HG03097 (cell line): Measurements from ENCODE around the gene ZNF735.
"Not testable (repeated sequence)": the region's sequence is repeated elsewhere in the genome, so short reads cannot be mapped to it uniquely, and the experiment has no call there.

Experiments used
- ATAC-seq: cut with Tn5 transposase; IDR thresholded peaks from one replicate; pipeline ENCODE4 v1.9.1; 2021; ENCODE audit not compliant: unreplicated experiment, low FRiP score

ZNF735 gene

DNA sequence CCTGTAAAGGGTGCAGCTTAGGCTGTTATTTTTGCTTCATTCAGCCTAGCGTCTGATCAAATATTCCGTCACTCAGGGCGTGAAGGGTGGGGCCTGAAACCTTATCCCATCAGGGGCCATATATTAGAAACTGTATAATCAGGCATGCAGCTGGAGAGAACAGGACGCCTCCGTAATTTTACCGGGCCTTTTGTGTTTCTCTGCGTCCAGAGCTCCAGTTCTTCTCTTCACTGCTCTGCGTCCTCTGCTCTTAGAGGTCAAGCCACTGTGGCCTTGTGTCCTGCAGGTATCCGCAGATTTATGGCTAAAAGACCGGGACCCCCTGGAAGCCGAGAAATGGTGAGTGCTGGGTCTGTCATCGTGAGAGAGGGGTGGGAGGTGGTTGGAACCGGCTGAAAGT, at the start of gene ZNF735:
TSS of gene ZNF735 (plus strand) at position 301 of the 400 bp plus-strand sequence. CDS start at position 301, 0 bp downstream.
- ATAC-seq = no peak

DNA sequence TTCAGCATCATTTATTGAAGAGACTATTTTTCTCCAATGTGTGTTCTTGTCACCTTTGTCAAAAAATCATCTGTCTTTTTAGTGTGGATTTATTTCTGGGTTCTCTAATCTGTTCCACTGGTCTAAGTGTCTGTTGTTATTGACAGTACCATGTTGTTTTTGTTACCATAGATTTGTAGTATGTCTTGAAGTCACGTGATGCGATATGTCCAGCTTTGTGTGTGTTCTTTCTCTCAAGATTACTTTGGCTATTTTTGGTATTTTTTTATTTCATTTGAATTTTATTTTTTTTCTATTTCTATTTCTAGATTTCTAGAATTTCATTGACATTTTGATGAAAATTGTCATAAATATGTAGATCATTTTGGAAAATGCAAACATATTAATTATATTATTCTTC, 36.0 kb upstream of the ZNF735 start:
- not testable (repeated sequence) for ATAC-seq

- no peak for ATAC-seq
Observed at GRCh38 chr7:64174328-64174727, 32.7 kb upstream of the ZNF735 start.

DNA sequence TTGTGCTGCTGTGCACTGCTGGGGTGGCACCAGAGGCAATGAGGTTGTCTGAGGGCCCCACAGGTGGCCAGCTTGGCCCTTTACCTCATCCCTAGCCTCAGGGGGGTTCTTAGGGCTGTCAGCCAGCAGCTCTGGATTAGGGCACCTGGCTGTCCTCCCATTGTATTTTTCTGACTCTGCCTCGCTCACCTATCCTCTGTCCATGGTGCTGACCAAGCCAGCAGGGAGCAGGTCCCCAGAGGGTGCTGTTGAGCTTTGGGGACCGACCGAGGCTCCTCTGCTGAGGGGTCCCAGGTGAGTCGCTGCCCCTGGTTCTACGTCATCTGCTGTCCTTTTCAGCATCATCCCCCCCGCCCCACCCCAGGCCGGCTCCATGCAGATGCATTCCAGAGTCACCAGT, 32.1 kb upstream of the ZNF735 start:
- no peak for ATAC-seq

DNA sequence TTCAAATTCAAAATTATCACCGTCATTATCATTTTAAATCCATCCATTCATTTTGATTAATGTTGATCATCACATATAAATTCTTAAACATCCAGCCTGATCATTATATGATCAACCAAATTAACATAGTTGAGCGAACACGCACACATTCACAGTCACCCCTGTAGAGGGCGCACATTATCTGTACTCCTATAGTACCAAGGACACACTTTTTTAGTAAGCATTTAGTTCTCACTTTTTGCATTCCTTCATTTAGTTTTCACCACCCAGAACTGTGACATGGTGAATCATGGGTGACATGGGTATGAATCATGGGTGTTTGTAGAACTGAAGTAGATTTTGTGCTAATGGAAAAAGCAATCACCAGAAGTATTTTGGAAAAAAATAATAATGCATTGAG, 26.0 kb upstream of the ZNF735 start:
- ATAC-seq = no peak

GRCh38 chr7:64181586-64181985, 25.4 kb upstream of the ZNF735 start:
- ATAC-seq = no peak

- no peak for ATAC-seq
Observed at GRCh38 chr7:64182036-64182790, 24.8 kb upstream of the ZNF735 start.

GRCh38 chr7:64183126-64183742, 23.8 kb upstream of the ZNF735 start:
- ATAC-seq = no peak

DNA sequence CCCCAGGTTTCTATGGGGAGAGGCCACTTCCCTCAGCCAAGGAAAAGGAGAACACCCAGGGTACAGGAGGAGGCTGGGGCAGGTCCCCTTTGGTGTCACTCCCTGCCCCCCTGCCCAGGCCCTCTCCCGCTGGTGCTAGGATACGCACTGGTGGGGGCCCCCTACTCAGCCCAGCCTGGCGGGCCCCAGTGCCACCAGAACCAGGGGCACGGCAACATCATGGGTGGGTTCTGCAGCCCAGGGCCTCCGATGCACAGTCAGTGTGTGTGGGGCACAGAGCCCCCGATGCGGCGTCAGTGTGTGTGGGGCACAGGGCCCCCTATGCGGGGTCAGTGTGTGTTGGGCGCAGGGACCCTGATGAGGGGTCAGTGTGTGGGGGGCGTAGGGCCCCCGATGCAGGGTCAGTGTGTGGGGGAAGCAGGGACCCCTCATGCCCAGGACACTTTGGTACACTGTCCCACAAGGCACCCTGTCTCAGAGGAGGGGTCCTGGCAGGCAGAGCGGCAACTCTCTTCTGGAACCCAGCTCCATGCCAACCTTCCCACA, 23.1 kb upstream of the ZNF735 start:
- ATAC-seq = no peak

GRCh38 chr7:64184376-64184775, 22.6 kb upstream of the ZNF735 start:
- ATAC-seq = no peak

GRCh38 chr7:64187408-64187807, 19.6 kb upstream of the ZNF735 start:
- ATAC-seq = no peak

DNA sequence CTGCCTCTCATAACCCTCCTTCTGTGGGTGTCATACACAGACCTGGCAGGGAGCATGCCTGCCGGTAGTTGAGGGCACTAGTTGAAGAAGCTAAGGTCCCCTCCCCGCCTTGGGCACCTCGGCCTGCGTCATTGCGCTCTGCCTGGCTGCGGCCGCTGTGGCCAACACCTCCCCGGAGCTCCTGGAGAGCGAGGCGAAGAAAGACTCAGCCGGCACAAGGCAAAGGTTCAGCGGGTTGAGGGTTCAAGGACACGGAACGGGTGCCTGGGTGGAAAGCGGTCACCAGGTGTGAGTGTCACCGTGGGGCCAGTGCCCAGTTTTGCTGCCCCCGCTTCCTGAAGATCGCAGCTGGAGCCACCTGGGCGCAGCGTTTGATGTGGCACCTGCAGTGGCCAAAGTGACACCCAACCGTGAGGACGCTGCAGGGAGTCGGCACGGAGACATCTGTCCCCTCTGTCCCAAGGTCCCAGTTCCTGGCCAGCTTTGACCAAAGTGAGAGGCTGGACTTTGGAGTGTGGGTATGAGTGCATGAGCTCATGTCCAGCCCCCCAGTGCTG, 14.8 kb upstream of the ZNF735 start:
- no peak for ATAC-seq

DNA sequence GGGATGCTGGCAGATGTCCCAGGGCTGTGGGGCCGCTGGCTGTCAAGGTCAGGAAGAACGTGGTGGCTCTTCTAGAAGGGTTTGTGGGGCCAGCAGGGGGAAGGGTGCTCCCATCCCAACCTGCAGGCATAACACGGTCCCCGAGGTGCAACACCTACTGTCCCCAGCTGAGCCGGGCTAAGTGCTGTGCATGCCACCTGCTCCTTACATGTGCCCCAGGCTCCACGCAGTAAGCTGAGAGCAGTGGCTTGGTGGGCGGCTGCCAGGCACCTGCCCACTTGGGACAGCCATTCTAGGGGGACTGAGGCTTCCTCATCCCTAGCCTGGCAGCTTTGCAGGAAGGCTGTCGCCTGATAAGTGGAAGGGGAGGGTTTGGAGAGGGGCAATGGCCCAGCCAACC, 14.2 kb upstream of the ZNF735 start:
- ATAC-seq = no peak

DNA sequence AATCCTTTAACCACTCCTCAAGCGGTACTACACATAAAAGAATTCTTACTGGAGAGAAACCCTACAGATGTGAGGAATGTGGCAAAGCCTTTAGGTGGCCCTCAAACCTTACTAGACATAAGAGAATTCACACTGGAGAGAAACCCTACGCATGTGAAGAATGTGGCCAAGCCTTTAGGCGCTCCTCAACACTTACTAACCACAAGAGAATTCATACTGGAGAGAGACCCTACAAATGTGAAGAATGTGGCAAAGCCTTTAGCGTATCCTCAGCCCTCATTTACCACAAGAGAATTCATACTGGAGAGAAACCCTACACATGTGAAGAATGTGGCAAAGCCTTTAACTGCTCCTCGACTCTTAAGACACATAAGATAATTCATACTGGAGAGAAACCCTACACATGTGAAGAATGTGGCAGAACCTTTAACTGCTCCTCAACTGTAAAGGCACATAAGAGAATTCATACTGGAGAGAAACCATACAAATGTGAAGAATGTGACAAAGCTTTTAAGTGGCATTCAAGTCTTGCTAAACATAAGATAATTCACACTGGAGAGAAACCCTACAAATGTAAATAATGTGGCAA, 12.8 kb downstream of the ZNF735 start:
- not testable (repeated sequence) for ATAC-seq

- no peak for ATAC-seq
Observed at GRCh38 chr7:64223366-64223765, 16.4 kb downstream of the ZNF735 start.

DNA sequence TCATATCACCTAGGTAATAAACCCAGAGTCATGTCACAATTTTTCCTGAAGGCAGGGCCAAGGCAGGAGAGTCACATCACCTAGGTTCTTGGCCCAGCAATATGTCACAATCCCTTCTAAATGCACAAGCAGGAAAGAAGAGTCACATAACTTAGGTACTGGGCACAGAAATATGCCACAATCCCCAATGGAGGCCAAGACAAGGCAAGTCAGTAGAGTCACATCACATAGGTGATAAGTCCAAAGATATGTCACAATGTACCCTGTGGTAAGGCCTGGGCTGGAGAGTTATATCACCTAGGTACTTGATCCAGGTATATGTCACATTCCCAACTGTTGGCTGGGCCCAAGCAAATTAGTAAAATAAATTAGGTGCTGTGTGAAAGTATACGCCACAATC, 21.2 kb downstream of the ZNF735 start, which contains the start of gene ZNF679:
TSS of gene ZNF679 (plus strand) at position 301 of the 400 bp plus-strand sequence. CDS start 20,644 bp downstream, outside the sequence.
- ATAC-seq = not testable (repeated sequence)

DNA sequence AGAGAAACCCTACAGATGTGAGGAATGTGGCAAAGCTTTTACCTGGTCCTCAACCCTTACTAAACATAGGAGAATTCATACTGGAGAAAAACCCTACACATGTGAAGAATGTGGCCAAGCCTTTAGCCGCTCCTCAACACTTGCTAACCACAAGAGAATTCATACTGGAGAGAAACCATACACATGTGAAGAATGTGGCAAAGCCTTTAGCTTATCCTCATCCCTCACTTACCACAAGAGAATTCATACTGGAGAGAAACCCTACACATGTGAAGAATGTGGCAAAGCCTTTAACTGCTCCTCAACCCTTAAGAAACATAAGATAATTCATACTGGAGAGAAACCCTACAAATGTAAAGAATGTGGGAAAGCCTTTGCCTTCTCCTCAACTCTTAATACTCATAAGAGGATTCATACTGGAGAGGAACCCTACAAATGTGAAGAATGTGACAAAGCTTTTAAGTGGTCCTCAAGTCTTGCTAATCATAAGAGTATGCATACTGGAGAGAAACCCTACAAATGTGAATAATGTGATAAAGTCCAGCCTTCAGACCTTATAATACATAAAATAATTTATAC, 59.4 kb downstream of the ZNF735 start:
- no peak for ATAC-seq
